ENCODE measurements around the gene TTC33.

The TTC33 gene

GRCh38 chr5:40688996-40689395 lies 66.8 kb downstream of the TTC33 start:
- DNase-seq (ENCODE audit: low read depth, low spot score) = no peak
- TF ChIP-seq EZH2 (IDR thresholded peaks at IDR 0.05) (no peak), FOXP2 (optimal IDR thresholded peaks at IDR 0.05; ENCODE audit: control extremely low read depth, extremely low read length, insufficient read depth) (no peak), POLR2AphosphoS5 (IDR thresholded peaks at IDR 0.05; ENCODE audit: borderline replicate concordance, low read depth, low read length) (no peak)
- no peak overlapping the region for H3K27ac ChIP-seq

DNA sequence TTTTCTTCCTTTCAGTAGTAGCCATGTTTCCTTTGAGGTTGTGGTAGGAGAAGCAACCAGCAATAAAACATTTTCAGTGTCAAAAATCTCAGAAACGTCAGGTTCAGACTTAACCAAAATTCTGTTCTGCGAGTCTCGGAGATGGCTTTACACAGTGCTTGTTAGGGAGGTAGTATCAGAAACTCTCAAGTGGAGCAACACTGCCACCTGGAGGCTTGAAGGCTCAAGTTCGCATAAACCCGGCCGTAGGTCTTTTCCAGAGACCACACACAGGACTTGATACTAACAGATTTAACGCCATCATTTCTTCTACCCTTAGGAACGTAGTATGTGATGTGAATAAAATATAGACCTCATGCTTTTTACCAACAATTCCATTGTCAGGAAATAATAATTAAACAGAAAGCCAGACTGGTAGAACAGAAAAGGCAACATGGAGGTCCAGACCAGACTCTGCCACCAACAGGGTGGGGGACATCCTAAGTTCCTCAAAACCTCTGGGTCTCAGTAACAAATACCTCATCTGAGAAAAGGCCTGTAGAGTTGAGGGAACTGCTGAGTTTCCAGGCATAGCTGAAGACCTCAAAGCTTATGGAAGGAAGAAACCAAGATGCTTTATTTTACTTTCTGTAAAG lies 67.5 kb downstream of the TTC33 start:
- Histone ChIP-seq H3K9me3 (ENCODE audit: low read depth, low read length) (no peaks in the 10 kb centered on the region), H3K36me3 (ENCODE audit: insufficient read depth, low read length) (peaks cover 3% of the 10 kb centered on the region; the same call in 1 of the 2 replicates), H3K9ac (ENCODE audit: insufficient read length) (peak overlapping the region; percentile 24), H3K4me3 (peak overlapping the region; percentile 45), H3K27ac (peak overlapping the region; percentile 37; the same call in 1 of the 2 replicates)
- TF ChIP-seq POLR2AphosphoS5 (IDR thresholded peaks at IDR 0.05; ENCODE audit: borderline replicate concordance, low read depth, low read length) (no peak), FOXP2 (optimal IDR thresholded peaks at IDR 0.05; ENCODE audit: control extremely low read depth, extremely low read length, insufficient read depth) (no peak), EZH2 (IDR thresholded peaks at IDR 0.05) (no peak)
- peak; percentile 87 for DNase-seq (ENCODE audit: low read depth, low spot score)

More at GRCh38 chr5:40688996-40689395, 66.8 kb downstream of the TTC33 start:
- Histone ChIP-seq H3K9me3 (ENCODE audit: low read depth, low read length) (no peaks in the 10 kb centered on the region), H3K36me3 (ENCODE audit: insufficient read depth, low read length) (peaks cover 3% of the 10 kb centered on the region; the same call in 1 of the 2 replicates), H3K9ac (ENCODE audit: insufficient read length) (peak overlapping the region; percentile 13), H3K4me3 (no peak overlapping the region)

GRCh38 chr5:40687321-40687720 lies 68.4 kb downstream of the TTC33 start:
- Histone ChIP-seq H3K9ac (ENCODE audit: insufficient read length) (peak overlapping the region; percentile 24), H3K9me3 (ENCODE audit: low read depth, low read length) (no peaks in the 10 kb centered on the region), H3K27ac (peak overlapping the region; percentile 37; the same call in 1 of the 2 replicates), H3K4me3 (no peak overlapping the region), H3K36me3 (ENCODE audit: insufficient read depth, low read length) (peaks cover under 1% of the 10 kb centered on the region; the same call in 1 of the 2 replicates)
- TF ChIP-seq POLR2AphosphoS5 (IDR thresholded peaks at IDR 0.05; ENCODE audit: borderline replicate concordance, low read depth, low read length) (no peak), FOXP2 (optimal IDR thresholded peaks at IDR 0.05; ENCODE audit: control extremely low read depth, extremely low read length, insufficient read depth) (no peak), EZH2 (IDR thresholded peaks at IDR 0.05) (no peak)
- DNase-seq (ENCODE audit: low read depth, low spot score) = no peak

DNA sequence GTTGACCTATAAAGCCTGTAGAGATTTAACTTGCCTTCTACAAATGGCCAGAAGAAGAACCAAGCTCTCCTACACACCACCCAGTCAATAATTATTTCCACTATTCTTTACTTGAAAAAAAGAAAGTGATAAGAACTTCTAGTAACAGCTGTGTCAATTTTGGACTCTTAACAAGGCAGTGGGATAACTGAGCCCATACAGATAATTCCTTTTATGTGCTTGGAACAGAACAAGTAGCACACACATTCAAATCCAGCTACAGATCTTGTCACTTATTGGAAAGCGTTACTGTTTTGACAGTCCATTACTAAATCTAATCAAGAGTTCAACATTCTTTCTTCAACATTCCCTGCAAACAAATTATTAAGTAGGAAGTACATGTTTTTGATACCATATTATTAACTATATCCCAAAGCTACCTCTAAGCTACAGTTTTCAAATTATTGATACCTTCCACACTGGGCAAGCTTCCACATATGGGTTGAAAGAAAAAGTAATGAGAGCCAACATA lies 69.7 kb downstream of the TTC33 start:
- Histone ChIP-seq H3K27ac (peak overlapping the region; percentile 17; the same call in 1 of the 2 replicates), H3K4me3 (no peak overlapping the region), H3K36me3 (ENCODE audit: insufficient read depth, low read length) (no peaks in the 10 kb centered on the region; the same call in 1 of the 2 replicates), H3K9ac (ENCODE audit: insufficient read length) (no peak overlapping the region), H3K9me3 (ENCODE audit: low read depth, low read length) (no peaks in the 10 kb centered on the region)
- TF ChIP-seq POLR2AphosphoS5 (IDR thresholded peaks at IDR 0.05; ENCODE audit: borderline replicate concordance, low read depth, low read length) (no peak), EZH2 (IDR thresholded peaks at IDR 0.05) (no peak), FOXP2 (optimal IDR thresholded peaks at IDR 0.05; ENCODE audit: control extremely low read depth, extremely low read length, insufficient read depth) (no peak)
- no peak for DNase-seq (ENCODE audit: low read depth, low spot score)

- H3K4me3 ChIP-seq = 0 out of 2 replicates have a peak overlapping the region, but pooled peaks have one; percentile 3
- H3K9ac ChIP-seq (ENCODE audit: insufficient read length) = no peak overlapping the region
- no peaks in the 10 kb centered on the region for H3K9me3 ChIP-seq (ENCODE audit: low read depth, low read length)
- H3K36me3 ChIP-seq (ENCODE audit: insufficient read depth, low read length) = no peaks in the 10 kb centered on the region; the same call in 1 of the 2 replicates
- no peak for DNase-seq (ENCODE audit: low read depth, low spot score)
- H3K27ac ChIP-seq = peak overlapping the region; percentile 33; the same call in 1 of the 2 replicates
- TF ChIP-seq EZH2 (IDR thresholded peaks at IDR 0.05) (no peak), FOXP2 (optimal IDR thresholded peaks at IDR 0.05; ENCODE audit: control extremely low read depth, extremely low read length, insufficient read depth) (no peak), POLR2AphosphoS5 (IDR thresholded peaks at IDR 0.05; ENCODE audit: borderline replicate concordance, low read depth, low read length) (no peak)
These were observed 70.6 kb downstream of the TTC33 start for GRCh38 chr5:40685193-40685592.

- Histone ChIP-seq H3K27ac (no peak overlapping the region), H3K4me3 (peak overlapping the region; percentile 51), H3K9me3 (ENCODE audit: low read depth, low read length) (no peaks in the 10 kb centered on the region), H3K9ac (ENCODE audit: insufficient read length) (no peak overlapping the region), H3K36me3 (ENCODE audit: insufficient read depth, low read length) (no peaks in the 10 kb centered on the region; the same call in 1 of the 2 replicates)
- TF ChIP-seq EZH2 (IDR thresholded peaks at IDR 0.05) = no peak
- no peak for TF ChIP-seq POLR2AphosphoS5 (IDR thresholded peaks at IDR 0.05; ENCODE audit: borderline replicate concordance, low read depth, low read length)
- no peak for TF ChIP-seq FOXP2 (optimal IDR thresholded peaks at IDR 0.05; ENCODE audit: control extremely low read depth, extremely low read length, insufficient read depth)
- no peak for DNase-seq (ENCODE audit: low read depth, low spot score)
These were observed 72.5 kb downstream of the TTC33 start for GRCh38 chr5:40683305-40683704.

DNA sequence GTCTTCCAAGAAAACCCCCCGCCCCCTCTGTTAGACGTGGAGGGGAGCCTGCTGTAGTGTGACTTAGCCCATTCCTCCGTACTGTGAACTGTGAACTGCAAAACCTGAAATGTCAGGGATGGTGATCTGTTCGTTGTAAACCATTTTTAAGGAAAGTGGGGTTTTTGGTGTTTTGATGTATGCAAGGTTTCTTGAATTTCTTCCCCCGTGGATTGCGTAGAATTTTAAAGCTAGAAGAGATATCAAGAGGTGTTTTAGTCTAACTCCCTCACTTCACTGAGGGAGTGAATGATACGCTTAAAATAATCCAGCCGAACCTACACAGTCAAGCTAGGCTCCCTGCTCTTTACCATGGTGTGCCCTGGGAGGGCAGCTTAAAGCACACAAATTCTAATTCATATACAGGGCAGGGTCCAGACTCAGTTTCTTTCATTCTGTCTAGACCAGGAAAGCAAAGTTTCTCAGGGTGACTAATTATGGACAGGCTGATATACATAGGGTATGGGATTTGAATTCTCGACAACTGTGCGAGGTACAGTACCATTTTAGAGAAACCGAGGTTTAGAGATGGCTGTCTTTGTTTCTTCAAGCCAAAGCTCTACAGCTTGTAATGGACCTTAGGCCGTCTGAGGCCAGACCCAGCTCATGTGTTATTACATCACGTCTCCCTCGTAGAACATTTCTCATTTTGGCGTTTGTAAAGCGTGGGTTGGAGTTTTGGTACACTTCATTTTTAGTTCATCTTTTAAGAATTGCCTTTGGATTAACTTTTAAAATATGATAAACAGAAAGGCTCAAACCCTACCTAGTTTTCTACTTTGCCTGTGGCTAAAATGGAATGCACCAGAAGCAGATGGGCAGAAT lies 73.4 kb downstream of the TTC33 start:
- Histone ChIP-seq H3K9ac (ENCODE audit: insufficient read length) (no peak overlapping the region), H3K9me3 (ENCODE audit: low read depth, low read length) (no peaks in the 10 kb centered on the region), H3K36me3 (ENCODE audit: insufficient read depth, low read length) (no peaks in the 10 kb centered on the region; the same call in 1 of the 2 replicates), H3K4me3 (peak overlapping the region; percentile 51), H3K27ac (0 out of 2 replicates have a peak overlapping the region, but pooled peaks have one; percentile 17)
- TF ChIP-seq POLR2AphosphoS5 (IDR thresholded peaks at IDR 0.05; ENCODE audit: borderline replicate concordance, low read depth, low read length) = no peak
- TF ChIP-seq EZH2 (IDR thresholded peaks at IDR 0.05) = no peak
- no peak for TF ChIP-seq FOXP2 (optimal IDR thresholded peaks at IDR 0.05; ENCODE audit: control extremely low read depth, extremely low read length, insufficient read depth)
- no peak for DNase-seq (ENCODE audit: low read depth, low spot score)

Data from SK-N-MC (cell line).